Effector CD4-positive, alpha-beta T cell (primary cell): ENCODE measurements around the gene ITIH5.

Experiments used
- DNase-seq: peaks from one replicate; pipeline ENCODE4 v3.0.0-alpha.2; 2020

ITIH5 gene

DNA sequence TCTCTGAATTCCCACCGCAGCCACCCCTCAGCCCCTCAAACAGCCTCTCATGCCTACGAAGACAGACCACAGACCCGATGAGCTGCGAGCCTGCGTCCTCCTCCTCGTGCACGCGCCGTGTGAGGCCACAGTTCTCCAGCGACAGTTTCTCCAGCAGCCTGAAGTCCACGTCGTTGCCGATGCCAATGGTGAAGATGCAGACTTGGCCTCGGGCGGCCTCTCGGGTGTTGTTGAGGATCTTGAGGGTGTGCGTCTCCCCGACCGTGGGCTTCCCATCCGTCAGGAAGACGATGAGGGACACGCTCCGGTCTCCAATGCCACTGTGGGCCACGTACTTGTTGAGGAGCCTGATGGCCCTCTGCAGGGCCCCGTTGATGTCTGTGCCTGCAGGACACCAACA, 87.1 kb downstream of the ITIH5 start:
- DNase-seq, result no peak

DNA sequence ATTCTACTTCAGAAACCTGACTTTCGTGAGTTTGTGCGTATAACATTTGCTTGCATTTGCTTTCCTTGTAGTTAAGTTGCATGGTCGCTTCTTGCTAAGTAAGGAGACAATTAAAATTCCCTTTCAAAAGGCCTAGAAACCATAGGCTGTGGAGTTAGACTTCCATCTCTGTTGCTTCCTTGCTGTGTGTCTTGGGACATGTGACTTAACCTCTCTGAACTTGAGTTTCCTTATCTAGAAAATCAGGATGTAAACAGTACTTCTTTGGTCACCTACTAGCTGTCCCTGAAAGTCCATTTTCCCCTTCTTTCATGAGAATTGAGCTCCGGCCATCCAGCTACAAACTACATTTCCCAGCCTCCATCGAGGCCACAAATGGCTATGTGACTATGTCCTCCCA, 89.2 kb downstream of the ITIH5 start:
- no peak for DNase-seq

DNA sequence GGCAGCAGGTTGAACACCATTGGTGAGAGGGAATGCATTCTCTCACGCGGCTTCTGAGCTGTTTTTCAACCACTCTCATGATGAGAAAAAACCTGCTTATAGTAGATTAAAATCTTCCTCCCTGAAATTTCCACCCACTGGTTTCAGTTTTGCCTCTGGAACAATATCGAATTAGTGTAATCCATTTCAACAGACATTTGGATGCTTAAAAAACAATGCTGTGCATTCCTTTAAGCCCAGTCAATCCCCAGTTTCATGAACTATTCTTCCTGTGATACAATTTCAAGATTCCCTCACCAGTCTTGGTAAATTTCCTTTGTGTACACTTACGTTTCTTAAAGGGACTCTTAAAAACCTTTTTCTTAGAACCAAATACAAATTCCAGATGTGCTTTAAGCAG, 89.6 kb downstream of the ITIH5 start:
- no peak for DNase-seq

DNA sequence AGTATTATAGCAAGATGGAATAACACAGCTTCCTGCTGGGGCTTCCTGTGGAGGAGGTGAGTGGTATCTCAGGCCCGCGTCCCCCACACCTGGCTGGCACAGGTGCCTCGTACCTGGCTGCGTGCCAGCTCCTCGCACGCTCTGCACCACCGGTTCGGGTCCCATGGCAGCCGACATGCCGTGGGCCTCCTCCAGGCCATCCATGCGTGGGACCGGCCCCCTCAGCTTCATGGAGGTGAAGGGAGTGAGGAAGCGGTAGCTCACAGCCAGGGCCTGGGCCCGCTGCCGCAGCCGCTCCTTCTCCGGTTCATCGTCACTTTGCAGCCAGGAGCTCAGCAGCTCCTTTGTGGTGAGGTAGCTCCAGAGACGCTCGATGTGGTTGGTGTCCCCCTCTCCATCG, 90.4 kb downstream of the ITIH5 start:
- no peak for DNase-seq

DNA sequence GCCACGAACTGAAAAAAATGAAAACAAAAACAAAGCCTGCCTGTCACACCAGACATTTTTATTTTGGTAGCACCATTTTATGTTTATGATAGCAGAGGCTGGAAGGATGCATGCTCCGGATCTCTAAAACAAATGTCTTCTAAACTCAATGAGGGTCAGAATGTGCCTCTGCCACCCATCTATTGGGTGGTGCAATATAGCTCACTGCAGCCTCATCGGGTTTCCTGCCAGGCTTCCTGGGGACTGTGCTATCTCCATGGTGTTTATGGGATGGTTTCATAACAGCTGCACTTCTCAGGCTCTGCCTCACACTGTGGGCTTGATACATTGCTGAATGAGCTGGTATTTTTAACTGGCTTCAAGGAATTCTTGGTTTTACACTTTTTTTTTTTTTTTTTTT, 94.4 kb downstream of the ITIH5 start:
- DNase-seq, result no peak

DNA sequence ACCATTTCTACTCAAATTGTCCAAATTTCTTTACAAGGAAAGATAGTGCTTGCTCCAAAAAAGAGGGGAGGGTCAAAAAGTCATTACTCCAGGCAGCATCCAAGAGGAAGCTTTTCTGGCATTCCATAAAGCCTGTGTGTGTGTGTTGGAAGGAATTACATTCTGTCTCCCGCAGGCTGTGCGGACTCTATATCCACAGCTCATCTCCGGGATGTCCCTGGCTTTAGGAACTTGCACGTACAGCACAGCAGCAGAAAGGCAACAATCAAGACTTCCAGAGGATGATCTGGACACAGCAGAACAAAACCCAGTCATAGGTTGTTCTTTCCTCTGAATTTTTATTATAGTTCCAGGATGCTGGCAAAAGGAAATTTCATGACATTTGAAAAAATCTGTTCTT, 94.8 kb downstream of the ITIH5 start:
- no peak for DNase-seq

DNA sequence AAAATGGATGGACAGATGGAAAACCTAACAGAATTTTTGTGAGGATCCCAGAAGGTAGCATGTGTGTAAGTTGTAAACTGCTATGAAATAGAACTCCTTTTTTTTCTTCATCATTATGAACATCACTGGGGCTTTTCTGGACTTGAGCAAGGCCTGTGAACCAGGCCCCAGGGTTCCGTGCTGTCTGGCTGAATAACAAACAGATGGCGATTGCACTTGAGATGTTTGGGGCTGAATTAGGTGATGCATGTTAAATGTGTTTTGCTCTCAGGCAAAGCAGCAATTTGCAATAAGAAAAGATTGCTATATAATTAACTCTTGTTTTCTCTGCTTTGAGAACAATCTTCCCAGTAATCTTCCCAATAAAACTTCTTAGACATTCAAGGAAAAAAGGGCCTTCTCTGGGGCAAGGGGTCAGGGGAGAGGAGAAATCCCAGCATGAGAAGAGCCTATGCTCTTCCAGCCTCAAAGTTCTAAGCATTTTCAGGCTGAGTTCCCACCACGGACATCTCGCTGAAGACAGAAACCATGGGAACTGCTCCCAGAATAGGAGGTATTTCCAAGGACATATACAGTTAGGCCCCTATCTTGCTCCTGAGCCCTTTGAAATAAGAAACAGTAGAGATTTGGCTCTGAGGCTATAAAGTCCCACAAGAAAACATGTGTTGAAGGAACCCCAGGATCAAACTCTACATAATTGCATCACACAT, 98.7 kb downstream of the ITIH5 start:
- DNase-seq, result no peak

DNA sequence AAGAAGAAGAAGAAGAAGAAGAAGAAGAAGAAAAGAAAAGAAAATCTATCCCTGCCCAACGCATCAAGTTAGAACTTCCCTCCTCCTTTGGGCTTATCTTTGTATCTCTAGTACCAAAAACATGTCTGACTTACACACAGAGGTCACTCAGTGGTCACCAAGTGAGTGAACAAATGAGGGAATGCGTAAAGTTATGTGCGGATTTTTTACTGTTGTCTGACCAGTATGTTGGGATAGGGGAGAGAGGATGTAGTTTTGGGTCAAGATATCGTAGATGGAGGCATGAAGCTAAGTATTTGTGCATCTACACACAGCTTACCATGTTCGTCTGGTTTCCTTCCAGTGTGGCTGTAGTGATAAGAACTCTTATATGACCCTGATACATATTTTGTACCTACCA, 99.9 kb downstream of the ITIH5 start:
- DNase-seq, result no peak

DNA sequence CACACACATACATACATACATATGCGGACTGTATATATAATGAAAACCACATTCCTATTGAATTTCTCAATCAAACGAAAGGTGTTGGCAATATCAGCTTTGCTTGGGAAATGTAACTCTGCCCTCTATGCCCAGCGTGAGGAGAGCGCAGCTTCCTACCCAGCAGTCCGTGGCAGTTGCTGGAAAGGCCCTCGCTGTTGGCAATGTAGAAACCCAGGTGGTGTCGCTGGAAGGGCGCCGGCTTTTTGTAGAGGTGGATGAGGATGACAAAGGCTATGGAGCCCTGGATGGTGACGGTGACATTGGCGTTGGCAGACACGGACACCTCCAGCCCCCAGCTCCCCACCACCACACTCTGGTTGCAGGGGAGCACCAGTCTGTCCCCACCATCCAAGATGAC, 100.9 kb downstream of the ITIH5 start:
- no peak for DNase-seq

DNA sequence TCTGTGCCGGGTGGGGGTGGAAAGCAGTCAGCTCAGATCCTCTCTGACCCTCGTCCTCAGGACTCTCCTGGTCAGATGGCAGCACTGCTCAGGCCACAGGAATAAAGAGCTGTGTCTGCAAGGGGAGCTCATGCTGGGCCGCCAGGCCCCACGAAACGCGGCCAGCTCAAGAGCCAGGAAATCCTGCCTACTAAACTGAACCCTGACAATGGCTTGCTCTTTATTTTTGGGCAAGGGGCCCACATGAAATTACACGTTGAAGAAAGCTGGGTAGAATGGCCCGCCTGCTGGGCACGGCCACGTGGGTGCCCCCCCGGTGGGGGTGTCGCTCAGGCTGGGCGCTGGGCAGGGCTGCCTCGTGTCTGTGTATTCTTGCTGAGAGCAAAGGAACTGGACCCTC, 103.0 kb downstream of the ITIH5 start:
- DNase-seq, result no peak

DNA sequence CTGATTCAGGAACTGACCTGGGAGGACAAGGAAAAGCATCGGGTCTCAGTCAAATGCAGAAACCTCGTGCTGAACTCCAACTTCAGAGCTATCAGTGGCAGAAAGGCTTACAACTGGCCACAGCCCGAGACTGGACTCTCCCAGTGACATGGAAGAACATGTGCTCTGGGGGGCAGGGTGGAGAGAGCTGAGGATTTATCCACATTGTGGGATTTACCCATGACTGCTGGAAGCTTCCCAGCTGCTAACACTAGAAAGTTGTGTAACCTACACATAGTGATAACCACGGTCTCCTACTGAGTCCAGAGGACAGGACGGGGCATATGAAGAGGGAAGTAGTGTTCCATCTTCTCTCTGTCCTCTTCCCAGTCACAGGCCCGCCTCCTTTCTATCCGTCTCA, 103.4 kb downstream of the ITIH5 start:
- no peak for DNase-seq

DNA sequence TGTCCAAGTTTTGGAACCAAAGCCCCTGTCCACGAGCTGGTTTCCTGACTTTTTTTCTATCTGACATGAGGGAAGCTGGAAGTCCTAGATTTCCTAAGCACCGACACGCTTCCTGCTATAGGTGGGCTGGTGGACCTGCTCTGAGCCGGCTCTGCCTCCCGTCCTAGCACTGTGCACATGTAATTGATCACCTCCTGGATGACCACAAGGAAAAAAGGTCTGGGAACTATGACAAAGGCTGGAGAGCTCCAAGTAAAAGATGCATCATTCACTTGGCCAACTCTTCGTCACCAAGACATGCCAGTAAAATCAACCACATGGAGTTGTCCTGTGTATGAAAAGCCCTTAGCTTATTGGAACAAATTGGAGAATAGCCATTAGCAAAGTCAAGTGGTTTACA, 104.8 kb downstream of the ITIH5 start:
- DNase-seq, result no peak

DNA sequence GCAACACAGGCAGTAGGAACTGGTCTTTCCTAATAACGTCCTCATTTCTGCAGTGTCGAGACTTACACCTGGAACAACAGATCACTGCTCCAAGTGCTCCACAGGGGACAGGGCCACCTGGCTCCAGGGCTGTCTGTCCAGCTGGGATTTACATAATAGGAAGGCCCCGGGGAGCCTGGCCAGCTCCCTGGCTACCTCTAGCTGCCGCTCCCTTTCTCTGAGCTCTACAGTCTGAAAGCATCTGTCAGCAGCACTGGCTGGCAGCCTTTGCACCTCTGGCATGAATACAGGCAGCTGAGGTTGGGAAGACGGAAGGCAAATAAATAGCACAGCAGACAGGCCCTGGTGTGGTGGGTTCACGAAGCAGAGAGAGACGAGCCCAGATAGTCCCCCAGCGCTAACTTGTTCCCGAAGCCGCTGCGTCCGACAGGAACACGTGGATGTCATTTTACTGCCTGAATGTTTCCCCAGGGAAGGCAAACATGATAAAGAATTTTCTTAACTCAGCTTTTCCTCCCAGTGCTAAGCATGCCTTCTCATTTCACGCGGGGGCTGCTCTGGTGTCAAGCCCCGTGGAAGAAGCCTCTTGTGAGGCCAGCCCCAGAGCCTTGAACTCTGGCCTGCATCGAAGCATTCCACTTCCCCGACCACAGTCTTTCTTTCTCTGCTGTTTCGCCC, 105.4 kb downstream of the ITIH5 start:
- no peak for DNase-seq

DNA sequence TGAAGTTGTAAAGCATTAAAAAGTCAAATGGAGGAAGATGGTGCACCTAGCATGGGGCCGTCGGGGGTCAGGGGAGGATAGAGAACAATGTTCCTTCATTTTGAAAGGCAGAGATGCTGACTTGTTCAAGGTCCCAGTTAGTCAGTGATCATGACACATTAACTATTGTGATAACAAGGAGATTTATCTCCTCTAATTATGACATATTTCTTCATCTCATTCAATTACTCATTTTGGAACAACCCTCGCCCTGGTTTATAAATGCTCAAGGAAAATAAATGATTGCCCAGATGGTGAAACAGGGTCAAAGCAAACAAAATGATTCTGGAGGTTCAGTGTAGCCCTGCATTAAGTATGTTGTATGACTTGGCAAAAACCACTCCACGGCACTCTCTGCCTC, 106.2 kb downstream of the ITIH5 start:
- DNase-seq, result no peak

DNA sequence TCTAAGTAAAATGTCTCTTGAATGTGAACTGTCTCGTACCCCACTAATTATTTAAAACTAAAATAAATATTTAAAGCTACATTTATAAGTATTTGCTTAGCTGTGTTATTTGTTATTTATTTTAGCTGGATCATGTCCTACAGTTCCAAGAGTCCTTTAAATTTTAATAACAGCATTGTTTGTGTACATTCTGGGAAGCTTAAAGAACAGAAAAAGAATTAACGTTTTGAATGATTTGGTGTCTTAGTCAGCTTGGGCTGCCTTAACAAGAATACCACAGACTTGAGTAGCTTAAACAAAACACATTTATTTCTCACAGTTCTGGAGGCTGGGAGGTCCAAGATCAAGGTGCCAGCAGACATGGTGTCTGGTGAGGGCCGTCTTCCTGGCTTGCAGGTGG, 107.4 kb downstream of the ITIH5 start:
- no peak for DNase-seq

DNA sequence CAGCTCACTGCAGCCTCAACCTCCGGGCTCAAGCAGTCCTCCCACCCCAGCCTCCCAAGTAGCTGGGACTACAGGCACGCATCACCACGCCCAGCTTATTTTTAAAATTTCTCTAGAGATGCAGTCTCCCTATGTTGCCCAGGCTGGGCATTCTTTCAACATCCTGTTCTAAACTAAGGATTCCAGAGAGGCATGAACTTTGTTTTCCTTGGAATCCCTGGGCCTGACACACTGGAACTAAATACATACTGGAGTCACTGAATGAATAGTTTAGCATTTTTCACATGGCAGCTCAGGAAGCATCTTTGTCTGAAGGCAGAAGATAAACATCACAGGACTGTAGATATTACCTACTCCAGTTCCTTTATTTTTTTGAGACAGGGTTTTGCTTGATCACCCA, 108.7 kb downstream of the ITIH5 start:
- DNase-seq, result no peak

DNA sequence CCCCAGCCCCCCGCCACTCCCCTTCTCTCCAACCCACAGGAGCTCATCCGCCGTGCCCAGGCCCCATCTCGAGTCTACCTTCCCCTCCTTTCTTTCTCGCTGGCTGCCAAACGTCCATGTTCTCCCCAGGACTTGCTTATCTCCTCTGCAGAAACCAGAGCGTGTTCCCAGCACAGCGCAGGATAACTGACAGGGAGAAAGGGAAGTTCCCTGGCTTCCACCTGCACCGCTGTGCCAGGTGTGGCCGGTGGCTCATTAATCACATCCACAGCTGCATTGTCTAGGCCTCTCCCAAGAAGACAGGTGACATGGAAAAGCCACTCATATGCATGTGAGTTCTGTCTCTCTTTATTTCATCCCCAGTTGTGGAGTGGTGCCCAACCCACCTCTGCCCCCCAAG, 113.2 kb downstream of the ITIH5 start:
- DNase-seq, result no peak

DNA sequence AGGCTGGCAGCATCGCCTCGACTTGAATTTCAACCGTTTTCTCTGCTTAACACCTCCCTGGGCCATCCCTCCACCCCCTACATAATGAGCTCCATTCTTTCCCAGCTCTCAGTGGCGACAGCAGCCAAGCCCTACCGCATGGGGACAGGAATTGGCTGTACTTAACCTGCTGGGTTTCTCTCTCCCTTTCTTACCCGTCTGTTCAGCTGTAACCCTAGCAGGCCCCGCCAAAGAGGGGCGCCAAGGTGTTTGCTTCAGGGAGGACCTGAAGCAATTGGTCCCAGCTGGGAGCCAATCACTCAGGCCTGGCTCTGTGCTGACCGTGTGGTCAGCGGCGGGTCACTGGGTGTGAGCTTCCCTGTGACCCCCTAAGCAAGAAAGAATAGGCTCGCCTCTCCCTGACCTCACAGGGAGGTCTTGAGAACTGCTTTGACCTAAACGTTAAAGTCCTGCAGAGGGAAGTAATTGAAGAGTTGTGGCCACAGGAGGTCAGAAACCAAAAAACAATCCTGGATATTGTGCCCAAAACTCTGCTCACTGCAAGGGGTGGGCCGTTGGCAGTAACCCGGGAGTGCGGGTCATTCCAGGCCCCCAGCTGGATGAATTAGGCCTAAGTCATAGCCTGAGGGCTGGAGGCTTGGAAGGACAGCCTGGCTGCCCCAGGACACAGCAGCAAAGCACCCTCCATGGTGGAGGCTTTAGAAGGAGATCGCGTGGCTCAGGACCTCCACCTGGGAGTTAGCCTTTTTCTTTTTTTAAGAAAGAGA, 114.6 kb downstream of the ITIH5 start:
- DNase-seq, result no peak

DNA sequence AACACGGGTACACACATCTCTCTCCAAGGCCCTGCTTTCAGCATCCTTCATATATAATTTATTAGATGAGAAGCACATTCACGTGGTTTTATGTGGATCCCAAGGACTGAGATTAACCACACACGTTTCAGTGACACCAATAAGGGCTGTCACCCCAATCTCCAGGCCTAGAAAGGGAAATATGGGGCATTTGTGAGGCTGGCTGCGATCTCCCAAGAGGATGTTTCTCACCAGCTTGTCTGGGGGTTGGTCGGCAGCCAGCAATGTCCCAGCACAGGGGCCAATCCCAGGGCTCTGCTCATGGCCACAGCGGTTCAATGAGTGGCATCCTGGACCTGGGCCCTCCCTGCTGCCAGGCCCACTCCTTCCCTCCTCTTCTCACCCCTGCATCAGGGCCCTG, 115.5 kb downstream of the ITIH5 start:
- DNase-seq, result no peak

DNA sequence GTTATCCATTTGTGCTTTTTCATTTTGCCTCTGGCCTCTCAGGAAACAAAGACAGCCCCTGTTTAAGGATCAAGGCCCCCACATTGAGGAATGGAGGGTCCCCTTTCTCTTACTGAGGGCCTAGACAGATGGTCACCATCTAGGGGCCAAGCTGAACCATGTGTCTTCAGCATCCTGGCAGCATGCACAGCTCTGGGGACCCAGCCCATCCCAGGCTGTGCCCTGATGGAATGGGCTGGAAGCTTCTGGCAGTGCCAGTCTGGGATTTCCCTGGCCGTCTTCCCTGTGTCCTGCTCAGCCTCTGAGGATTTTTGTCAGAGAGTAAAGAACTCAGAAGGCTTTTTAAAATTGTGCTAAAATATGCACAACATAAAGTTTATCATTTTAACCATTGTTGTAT, 116.8 kb downstream of the ITIH5 start:
- no peak for DNase-seq

DNA sequence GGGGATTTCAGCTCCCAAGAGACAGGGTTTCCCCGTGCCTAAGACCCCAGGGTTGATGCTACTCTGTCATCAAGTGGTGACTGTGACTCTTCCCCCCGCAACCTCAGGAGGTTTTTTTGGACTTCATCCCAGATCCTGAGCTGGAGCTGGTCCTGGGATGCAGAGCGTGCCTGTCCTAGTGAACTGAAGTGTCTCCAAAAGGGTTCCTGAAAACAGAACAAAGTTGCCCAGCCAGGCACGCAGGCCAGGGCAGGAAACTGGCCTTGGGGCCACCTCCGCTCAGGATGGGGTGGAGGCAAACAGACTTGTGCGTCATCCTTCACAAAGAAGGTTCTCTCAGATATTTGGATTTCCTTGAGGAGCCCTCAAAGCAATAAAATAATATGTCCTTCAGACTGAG, 118.9 kb downstream of the ITIH5 start:
- no peak for DNase-seq

DNA sequence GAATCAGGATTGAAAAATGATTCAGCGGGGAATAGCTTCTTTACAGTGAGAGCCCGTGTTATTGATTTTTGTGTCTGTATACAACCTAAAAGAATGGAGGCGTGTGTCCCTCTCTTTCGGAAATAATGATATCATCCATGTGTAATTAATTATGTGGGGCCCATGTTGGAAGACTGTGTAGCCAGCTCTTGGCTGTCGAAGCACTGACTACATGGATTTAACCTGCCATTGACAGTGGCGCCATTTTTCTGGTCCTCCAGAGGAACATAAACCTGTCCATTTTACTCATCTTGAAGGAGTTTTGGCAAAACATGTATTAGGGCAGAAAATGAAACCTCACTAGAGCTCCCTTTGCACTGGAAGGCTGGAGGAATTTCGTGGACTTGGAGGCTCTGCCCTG, 119.6 kb downstream of the ITIH5 start:
- no peak for DNase-seq

DNA sequence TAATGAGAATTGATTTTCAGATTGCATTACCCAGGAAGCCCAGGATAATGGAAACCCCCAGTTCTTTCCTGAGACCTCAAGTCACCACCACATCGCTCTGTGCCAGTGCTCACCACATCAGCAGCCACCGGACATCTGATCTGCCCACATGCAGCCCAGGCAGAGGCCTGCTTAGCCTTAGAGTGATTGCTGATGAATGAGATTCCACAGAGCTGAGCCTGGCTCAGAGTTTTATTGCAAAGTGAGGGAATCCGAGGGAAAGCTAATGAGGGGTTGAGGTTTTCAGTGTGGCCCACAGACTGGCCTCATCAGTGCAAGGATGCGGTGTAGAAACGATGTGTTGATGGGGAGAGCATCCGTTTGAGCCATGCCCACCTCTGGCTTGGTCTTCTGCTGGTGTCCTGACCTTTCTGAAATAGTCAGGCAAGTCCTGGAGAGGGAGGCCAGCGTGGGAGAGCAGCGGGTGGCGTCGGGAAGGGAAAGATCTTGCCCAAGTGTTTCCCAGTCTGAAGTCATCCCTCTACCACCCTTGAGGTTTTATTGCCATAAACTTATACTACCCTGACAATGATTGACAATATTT, 120.3 kb downstream of the ITIH5 start:
- DNase-seq, result no peak

DNA sequence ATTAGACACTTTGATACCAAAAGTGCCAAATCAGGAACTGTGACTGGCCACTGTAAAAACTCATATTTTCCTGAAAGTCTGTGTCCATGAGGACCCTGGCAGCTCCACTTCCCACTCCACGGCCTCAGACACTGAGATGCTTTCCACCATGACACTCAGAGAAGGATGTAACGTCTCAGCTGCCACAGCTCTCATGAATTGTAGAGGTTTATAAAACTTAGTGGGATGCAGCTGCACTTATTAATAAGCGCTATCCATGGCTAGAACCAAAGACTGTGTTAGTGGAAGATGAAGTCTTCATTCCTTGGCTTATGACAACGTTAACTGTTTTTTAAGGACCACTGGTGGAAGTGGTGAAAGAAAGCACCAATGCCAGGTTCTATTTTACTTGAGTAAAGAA, 121.0 kb downstream of the ITIH5 start:
- no peak for DNase-seq
